Measurements from ENCODE around the gene CDK5RAP1. TPM values are rescaled to one million over a fixed set of nuclear protein-coding genes. Genes with fewer than 3 reads are reported as not detected.

The CDK5RAP1 gene
- total and polyA plus RNA-seq, 2 donors (not counting 3 experiments of a cell fraction or from before 2014, with no cell fraction given) = 30.8 to 36.5 TPM

GRCh38 chr20:33316958-33317357, 84.4 kb downstream of the CDK5RAP1 start:
- no peaks in the 10 kb centered on the region for H3K4me1 ChIP-seq (ENCODE audit: control insufficient read depth, extremely low read depth, insufficient read depth, low read length)
- H3K9ac ChIP-seq (replicated peaks; ENCODE audit: extremely low read depth, insufficient read depth, low read length) = no peak overlapping the region
- TF ChIP-seq POLR2AphosphoS5 (IDR thresholded peaks at IDR 0.05; ENCODE audit: insufficient read depth, low read depth, low read length) = no peak
- no peak for TF ChIP-seq JUN (IDR thresholded peaks at IDR 0.05; ENCODE audit: borderline replicate concordance, insufficient read depth, insufficient read length, low read depth)
- TF ChIP-seq GATA2 (IDR thresholded peaks at IDR 0.05; ENCODE audit: insufficient read depth, insufficient read length, low read depth, low read length) = no peak
- TF ChIP-seq MYC (IDR thresholded peaks at IDR 0.05; ENCODE audit: low read depth, low read length) = no peak
- TF ChIP-seq, protein P1, sequence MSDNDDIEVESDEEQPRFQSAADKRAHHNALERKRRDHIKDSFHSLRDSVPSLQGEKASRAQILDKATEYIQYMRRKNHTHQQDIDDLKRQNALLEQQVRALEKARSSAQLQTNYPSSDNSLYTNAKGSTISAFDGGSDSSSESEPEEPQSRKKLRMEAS (IDR thresholded peaks at IDR 0.05; ENCODE audit: insufficient read depth, insufficient read length) = no peak
- no peak for TF ChIP-seq CTCF (IDR thresholded peaks at IDR 0.05; ENCODE audit: extremely low read depth in 1 of 2, insufficient read depth in 1 of 2, low read depth in 1 of 2, low read length in 2 of 2)
- TF ChIP-seq POLR2A (IDR thresholded peaks at IDR 0.05; ENCODE audit: low read depth, low read length) = no peak
- TF ChIP-seq EZH2 (IDR thresholded peaks at IDR 0.05; ENCODE audit: borderline replicate concordance, low read depth, low read length, severe bottlenecking) = no peak
- no peak for TF ChIP-seq FOS (IDR thresholded peaks at IDR 0.05; ENCODE audit: borderline replicate concordance, insufficient read depth, low read length)
- no peaks in the 10 kb centered on the region for H3K79me2 ChIP-seq (ENCODE audit: control insufficient read depth, insufficient read depth, low read length)
- no peaks in the 10 kb centered on the region for H3K9me3 ChIP-seq (replicated peaks; ENCODE audit: control insufficient read depth, insufficient read depth, low read length)
- FAIRE-seq (no peak), DNase-seq (ENCODE audit: low read depth, low spot score) (no peak)
- dilution Hi-C loops (cut with MboI; ENCODE audit: extremely low pct_ligation_motif_present, low sequenced_read_pairs) (no loop called here), intact Hi-C loops (cut with micrococcal nuclease) (no loop called here)
- no peak overlapping the region for H3K4me3 ChIP-seq (replicated peaks in 1 of 3; ENCODE audit: insufficient read depth in 1 of 3, low read depth in 1 of 3, low read length in 3 of 3)
- ChIA-PET POLR2A (no interaction called here), CTCF (no interaction called here)
- no peaks in the 10 kb centered on the region for H3K36me3 ChIP-seq (ENCODE audit: control insufficient read depth in 2 of 2, extremely low read depth in 1 of 2, insufficient read depth in 2 of 2, low read length in 2 of 2)
- no TSS peak for BruUV-seq (replicated peaks)
- no peak overlapping the region for H2AFZ ChIP-seq (ENCODE audit: low read depth, low read length)
- H3K27me3 ChIP-seq (ENCODE audit: control insufficient read depth in 2 of 2, insufficient read depth in 2 of 2, low read length in 2 of 2) = peaks cover 3 to 5% of the 10 kb centered on the region in 2 experiments
- no peak overlapping the region for H3K4me2 ChIP-seq (ENCODE audit: insufficient read depth, low read length)
- H4K20me1 ChIP-seq (replicated peaks; ENCODE audit: control insufficient read depth, extremely low read depth, insufficient read depth, low read length) = no peaks in the 10 kb centered on the region
- H3K9me1 ChIP-seq (replicated peaks; ENCODE audit: control insufficient read depth, extremely low read depth, insufficient read depth, low read length) = no peaks in the 10 kb centered on the region
- no peak overlapping the region for H3K27ac ChIP-seq (ENCODE audit: insufficient read depth, low read depth, low read length)

All from endothelial cell of umbilical vein (primary cell).